NCI-H128 (cell line): Measurements from ENCODE around the gene STAB1.

Source experiments
- DNase-seq: peaks from one replicate; lab custom pipeline; 2025; ENCODE audit not compliant: unreplicated experiment; lab: John Stamatoyannopoulos, UW

STAB1 gene

GRCh38 chr3:52503788-52504424 lies 8.8 kb downstream of the STAB1 start:
- no peak for DNase-seq

GRCh38 chr3:52504977-52505376 lies 9.8 kb downstream of the STAB1 start:
- no peak for DNase-seq

DNA sequence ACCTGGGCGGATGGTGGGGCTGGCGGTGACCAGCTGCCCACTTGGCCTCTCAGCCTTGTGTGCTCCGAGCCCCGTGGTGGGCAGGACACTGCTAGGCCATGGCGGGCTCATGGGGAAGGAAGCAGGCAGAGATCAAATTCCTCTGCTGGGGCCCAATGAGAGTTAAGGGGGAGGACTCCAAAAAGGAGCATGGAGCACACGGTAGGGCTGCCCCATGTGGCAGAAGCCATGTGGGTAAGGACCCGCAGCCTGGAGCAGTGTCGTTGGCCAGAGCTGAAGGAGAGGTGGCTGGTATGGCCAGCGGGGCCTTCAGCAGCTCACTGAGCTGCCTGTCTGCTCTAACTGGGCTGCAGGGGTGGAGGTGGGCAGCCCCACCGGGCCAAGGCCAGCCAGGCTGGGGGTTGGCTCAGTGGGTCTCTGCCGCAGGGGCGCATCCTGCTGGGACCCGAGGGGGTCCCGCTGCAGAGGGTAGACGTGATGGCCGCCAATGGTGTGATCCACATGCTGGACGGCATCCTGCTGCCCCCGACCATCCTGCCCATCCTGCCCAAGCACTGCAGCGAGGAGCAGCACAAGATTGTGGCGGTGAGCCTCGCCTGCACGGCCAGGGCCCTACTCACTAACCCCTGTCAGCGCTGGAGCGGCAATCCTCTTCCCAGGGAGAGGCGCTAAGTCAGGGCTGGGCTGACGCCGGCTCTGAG lies 11.3 kb downstream of the STAB1 start:
- no peak for DNase-seq

DNA sequence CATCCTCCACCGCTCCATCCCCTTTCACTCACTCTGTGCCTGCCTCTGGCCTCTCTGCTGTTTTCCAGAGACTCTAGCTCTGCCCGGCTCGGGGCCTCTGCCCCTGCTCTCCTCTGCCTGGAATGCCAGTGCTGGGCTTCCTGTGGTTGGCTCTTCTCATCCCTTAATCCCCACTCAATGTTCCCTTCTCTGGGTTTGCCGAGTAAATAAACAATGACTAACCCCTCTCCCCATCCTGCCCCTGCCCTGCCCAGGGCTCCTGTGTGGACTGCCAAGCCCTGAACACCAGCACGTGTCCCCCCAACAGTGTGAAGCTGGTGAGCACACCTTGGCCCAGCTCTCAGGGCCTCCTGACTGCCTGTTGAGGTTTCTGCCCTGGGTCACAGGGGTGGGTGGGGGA lies 12.2 kb downstream of the STAB1 start:
- DNase-seq: no peak

- DNase-seq: no peak
Observed at GRCh38 chr3:52509753-52510328, 14.7 kb downstream of the STAB1 start.

- no peak for DNase-seq
Observed at GRCh38 chr3:52511509-52511908, 16.4 kb downstream of the STAB1 start.

DNA sequence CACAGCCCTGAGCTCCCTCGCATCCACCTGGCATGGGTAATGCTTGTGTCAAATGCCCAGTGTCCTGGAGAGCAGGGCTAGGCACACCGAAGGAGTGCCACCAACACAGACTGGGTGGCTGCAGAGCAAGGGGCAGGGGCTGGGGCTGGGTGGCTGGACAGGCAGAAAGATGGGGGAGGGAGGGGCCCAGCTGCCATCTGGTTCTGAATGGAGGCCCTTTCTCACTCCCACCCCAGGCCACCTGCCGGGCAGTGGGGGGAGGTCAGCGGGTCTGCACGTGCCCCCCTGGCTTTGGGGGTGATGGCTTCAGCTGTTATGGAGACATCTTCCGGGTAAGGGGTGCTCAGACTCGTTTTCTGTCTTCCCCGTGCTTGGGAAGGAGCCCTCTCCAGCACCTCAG lies 17.0 kb downstream of the STAB1 start:
- no peak for DNase-seq

DNA sequence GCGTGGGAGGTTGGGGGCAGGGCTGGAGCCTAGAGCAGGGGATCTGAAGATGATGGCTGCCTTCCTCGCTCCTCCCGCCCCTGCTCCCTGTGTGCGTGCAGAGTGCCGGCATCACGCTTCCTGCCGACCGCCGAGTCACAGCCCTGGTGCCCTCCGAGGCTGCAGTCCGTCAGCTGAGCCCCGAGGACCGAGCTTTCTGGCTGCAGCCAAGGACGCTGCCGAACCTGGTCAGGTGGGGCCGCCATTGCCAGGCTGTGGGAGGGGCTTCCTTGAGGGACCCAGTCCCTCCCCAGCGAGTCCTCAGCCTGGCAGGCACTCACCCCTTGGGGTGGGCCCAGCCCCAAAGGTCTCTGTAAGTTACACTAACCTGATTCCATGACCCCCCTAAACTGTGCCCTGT lies 17.6 kb downstream of the STAB1 start:
- DNase-seq: no peak

DNA sequence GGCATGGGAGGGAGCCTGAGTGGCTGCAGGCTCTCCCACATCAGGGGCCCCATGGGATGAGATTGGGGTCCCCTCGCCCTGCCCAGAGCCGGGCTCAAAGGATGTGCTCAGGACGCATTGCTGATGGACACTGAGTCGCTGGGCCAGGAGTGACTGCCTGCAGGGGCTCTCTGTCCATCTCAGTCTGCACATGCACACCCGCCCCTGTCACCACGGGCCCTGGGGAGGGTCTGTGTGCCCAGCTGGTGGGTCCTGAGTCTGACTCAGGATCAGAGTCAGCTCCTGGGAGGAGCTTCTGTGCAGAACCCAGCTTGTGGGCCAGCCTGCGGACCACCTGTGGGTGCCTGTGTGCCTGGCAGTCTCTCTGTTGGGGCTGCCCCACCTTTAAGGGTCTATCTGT lies 18.1 kb downstream of the STAB1 start:
- no peak for DNase-seq

GRCh38 chr3:52514576-52514975 lies 19.4 kb downstream of the STAB1 start:
- DNase-seq: no peak

DNA sequence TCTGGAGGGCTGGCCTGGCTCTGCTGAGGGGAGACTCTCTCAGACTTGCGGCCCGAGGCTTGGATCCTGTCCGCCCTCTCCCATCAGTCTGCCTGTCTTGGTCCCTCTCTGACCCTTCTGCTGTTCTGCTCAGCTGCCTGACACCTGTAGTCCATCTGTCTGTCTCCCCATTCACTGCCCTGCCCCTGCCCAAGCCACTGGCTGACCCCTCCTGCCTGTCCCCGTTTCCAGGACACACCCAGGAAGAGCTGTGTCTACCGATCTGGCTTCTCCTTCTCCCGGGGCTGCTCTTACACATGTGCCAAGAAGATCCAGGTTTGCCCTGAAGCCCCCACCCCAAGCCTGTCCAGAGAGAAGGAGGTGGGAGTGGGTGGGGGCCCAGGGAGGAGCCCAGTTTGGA lies 20.1 kb downstream of the STAB1 start:
- DNase-seq: no peak

DNA sequence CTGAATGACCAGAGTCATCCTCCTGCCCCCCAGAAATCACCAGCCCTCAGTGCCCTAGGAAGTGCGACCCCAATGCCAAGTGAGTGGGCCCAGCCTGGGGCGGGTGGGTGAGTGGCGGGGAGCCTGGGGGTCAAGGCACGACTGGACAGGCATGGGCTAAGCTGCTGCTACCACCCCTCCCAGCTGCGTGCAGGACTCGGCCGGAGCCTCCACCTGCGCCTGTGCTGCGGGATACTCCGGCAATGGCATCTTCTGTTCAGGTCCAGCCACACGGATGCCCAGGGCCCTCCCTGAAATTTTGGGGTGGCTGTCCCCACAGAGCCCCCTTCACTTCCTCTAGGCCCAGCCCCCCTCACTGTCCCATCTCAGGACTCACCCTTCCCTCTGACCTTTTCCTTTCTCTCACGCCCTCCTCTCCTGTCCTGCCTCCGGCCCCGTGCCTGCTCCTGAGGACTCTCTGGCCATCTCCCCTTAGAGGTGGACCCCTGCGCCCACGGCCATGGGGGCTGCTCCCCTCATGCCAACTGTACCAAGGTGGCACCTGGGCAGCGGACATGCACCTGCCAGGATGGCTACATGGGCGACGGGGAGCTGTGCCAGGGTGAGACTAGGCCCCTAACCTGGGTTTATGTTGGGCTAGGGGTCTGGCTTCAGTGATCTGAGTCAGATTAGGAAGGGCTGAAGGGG lies 21.5 kb downstream of the STAB1 start:
- DNase-seq: no peak

GRCh38 chr3:52517796-52518722 lies 22.9 kb downstream of the STAB1 start:
- no peak for DNase-seq

DNA sequence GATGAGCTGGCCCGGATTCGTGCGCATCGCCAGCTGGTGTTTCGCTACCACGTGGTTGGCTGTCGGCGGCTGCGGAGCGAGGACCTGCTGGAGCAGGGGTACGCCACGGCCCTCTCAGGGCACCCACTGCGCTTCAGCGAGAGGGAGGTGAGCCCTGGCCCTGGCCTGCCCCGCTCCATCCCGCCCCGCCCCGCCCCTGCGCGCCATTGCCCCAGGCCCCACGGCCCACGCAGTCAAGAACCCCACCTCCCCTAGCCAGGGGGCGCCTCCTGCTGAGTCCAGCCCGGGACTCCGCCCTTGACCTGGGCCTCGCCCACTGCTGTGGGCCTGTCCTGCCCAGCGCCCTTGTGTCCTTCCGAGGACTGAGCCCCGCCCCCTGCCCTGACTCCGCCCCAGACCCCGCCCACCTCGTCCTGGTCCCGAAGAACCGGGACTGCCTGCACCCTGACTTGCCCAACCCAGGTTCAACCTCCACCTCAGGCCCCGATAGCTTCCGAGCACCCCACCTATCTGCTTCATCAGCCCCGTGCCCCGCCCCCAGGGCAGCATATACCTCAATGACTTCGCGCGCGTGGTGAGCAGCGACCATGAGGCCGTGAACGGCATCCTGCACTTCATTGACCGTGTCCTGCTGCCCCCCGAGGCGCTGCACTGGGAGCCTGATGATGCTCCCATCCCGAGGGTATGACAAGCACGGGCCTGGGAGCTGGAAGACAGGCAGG lies 23.7 kb downstream of the STAB1 start:
- DNase-seq: no peak

DNA sequence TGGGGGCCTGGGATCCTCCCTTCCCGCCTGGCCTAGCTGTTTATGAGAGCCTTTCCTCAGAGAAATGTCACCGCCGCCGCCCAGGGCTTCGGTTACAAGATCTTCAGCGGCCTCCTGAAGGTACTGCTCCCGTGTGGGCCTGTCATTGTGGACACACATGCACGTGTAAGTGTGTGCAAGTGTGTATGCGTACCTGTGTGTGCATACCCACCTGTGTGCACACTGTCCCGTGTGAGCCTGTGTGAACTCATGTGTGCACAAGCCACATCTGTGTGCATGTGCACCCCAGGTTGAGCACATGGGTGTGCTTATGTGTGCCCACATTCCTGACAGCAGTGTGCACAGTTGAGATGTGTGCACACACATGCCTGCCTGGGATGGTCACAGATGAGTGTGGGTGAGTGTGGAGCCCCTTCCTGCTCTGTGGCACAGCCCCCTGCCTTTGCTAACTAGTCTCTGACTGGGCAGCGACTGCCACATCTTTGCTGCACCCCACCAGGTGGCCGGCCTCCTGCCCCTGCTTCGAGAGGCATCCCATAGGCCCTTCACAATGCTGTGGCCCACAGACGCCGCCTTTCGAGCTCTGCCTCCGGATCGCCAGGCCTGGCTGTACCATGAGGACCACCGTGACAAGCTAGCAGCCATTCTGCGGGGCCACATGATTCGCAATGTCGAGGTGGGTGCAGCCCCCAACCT lies 24.5 kb downstream of the STAB1 start:
- DNase-seq: no peak

DNA sequence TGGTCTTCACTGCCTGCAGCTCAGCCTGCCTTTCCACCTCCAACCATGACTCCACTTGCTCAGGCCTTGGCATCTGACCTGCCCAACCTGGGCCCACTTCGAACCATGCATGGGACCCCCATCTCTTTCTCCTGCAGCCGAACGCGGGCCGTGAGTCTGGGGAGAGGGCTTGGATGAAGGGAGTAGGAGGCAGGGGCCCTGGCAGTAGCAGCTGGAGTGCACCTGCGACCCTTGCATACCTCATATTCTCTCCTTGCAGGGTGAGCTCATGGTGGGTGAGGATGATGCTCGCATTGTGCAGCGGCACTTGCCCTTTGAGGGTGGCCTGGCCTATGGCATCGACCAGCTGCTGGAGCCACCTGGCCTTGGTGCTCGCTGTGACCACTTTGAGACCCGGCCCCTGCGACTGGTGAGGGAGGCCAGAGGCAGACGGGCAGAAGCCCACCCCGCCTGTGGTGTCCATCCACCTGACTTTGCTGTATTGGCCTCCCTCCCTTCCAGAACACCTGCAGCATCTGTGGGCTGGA lies 25.1 kb downstream of the STAB1 start:
- DNase-seq: no peak

DNA sequence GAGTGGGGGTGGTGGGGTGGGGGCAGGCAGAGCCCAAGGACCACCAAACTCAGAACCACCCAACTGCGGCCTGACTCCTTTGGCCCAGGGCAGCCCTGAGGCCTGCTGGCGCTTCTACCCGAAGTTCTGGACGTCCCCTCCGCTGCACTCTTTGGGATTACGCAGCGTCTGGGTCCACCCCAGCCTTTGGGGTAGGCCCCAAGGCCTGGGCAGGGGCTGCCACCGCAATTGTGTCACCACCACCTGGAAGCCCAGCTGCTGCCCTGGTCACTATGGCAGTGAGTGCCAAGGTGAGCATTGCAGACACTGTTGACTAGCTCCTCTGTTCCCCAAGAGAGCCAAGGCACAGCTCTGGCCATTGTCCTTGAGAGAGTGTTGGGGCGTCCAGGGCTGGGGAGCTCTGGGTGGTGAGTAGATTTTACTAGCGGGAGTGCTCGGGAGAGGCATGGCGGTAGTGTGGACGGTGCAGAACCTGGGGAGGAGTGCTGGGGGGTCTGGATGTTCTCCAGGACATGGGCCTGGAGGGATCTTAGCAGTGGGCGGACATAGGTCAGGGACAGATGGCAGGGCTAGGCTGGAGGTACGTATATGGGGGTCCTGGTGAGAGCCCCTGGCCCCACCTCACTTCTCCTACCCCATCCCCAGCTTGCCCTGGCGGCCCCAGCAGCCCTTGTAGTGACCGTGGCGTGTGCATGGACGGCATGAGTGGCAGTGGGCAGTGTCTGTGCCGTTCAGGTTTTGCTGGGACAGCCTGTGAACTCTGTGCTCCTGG lies 25.8 kb downstream of the STAB1 start:
- no peak for DNase-seq

GRCh38 chr3:52521488-52521824 lies 26.3 kb downstream of the STAB1 start:
- DNase-seq: no peak
